ENCODE measurements around the gene ADAMTS8.

ADAMTS8 gene

DNA sequence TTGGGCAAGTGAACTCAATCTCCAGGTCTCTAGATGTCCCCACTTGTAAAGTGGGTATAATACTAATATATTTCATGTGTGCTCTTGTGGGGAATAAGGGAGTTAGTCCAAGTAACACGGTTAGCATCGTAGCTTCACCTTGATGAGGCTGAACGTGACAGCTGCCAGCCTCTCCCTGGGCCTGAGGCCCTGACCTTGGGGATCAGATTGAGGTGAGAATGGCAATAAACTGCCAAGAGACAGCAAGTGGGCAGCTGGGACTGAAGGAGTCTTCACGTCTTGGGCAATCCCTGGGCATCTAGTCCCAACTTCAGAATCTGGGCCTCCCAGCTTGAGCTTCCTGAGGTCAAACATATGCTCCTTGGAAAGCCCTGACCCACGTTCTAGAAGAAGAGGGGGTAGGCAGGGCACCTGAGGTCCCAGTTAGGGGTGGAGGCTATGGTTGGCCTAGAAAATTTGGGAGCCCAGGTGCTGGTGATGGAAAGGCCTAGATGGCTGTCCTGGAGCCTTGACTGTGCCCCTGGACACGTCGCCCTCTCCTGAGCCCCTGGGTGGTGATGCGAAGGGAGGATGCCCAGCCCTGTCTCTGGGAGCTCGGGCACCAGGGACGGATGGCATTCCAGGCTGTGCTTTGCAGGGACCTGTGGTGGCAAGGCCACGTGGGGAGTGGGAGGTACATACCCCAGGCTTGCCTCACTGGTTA is 43.5 kb upstream of the ADAMTS8 start:
- no peak for DNase-seq
- TF ChIP-seq GATA1 (IDR thresholded peaks at IDR 0.05; ENCODE audit: low read depth, low read length), result no peak
- no peak for TF ChIP-seq POLR2A (IDR thresholded peaks at IDR 0.05; ENCODE audit: low read length)

DNA sequence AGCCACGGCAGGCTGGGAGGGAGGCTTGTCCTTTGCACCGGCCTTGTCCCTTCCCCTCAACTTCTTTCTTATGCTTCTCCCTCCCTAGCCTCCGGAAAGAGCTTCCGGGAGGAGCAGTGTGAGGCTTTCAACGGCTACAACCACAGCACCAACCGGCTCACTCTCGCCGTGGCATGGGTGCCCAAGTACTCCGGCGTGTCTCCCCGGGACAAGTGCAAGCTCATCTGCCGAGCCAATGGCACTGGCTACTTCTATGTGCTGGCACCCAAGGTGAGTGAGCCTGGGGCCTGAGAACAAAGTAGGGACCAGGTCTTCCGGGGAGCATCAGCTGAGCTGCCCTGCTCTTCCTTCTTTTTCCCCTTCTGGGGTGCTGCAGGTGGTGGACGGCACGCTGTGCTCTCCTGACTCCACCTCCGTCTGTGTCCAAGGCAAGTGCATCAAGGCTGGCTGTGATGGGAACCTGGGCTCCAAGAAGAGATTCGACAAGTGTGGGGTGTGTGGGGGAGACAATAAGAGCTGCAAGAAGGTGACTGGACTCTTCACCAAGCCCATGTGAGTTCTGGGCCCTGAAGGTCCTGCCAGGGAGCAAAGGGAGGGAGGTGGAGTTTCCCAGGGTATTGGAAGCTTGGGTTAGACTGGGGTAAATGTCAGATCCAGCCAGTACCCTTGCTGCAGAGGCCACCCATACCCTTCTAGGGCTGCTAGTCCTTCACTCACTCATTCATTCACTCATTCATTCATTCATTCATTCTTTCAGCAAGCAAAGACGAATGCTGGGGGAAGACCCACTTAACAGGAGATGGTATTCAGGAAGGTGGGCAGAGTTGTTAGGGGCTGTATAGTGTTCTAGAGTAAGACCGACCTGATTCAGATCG is 42.7 kb upstream of the ADAMTS8 start:
- TF ChIP-seq POLR2A (IDR thresholded peaks at IDR 0.05; ENCODE audit: low read length), result no peak
- no peak for TF ChIP-seq GATA1 (IDR thresholded peaks at IDR 0.05; ENCODE audit: low read depth, low read length)
- DNase-seq, result no peak

DNA sequence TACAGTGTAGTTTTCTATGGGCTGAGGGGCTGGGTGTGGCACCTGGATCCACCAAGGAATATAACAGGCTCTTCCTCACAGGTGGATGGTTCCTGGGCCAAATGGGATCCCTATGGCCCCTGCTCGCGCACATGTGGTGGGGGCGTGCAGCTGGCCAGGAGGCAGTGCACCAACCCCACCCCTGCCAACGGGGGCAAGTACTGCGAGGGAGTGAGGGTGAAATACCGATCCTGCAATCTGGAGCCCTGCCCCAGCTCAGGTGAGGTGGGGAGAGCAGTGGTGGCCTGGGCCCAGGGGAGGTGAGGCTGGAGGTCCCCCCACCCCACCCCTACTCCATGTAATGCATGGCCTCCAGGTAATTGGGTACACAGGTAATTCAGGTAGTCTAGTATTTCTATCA is 40.8 kb upstream of the ADAMTS8 start:
- no peak for DNase-seq
- TF ChIP-seq GATA1 (IDR thresholded peaks at IDR 0.05; ENCODE audit: low read depth, low read length), result no peak
- TF ChIP-seq POLR2A (IDR thresholded peaks at IDR 0.05; ENCODE audit: low read length), result no peak

DNA sequence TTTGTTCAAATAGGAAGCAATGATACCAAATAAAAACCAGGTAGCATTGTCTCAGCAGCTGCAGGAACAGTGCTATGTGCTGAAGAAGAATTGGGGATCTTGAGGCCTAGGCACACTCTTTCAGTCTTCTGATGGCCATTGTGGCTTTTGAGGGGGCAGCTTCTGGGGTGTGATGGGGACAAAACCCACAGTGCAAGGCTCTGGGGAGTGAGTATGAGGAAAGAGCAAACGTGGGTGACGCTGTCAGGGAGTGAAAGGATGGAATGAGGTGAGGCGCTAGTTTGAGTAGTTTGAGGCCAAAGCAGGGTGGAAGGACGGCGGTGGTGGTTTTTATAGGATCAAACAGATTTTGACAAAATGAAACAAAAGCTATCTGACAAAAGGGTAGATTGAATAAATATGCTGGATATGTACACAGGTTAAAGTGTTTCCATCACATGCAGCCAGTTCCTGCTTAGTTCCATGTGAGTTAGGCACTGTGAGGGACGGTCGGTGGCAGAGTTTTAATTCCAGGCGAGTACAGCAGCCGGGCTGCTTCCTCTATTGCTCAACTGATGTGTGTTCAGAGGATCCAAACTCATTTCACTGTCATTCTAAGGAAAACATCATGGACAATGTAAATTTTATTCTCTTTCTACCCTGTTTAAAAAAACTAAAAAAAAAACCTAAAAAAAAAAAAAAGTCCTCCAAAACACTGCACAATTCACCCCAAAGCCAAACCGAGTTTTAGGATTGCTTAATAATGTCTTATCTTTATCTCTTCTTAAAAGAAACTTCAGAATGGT is 38.9 kb upstream of the ADAMTS8 start:
- no peak for TF ChIP-seq POLR2A (IDR thresholded peaks at IDR 0.05; ENCODE audit: low read length)
- no peak for TF ChIP-seq GATA1 (IDR thresholded peaks at IDR 0.05; ENCODE audit: low read depth, low read length)

DNA sequence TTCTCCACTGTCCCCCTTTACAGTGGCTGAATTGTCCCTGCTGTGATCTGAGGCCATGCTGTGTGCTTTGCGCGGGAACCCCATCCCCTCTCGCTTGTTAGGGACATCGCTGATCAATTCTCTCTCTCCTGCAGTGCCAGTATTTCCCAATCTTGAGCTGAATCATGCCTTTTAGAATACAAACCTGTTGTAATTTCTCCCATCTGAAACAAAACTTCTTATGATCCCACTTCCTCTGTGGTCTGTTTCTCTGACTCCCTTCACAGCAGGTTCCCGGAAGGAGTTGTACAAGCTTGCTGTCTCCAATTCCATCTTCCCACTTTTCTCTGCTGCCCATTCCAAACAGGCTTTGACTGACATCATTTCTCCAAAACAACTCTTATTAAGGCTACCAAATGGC is 36.9 kb upstream of the ADAMTS8 start:
- TF ChIP-seq POLR2A (IDR thresholded peaks at IDR 0.05; ENCODE audit: low read length) (no peak), GATA1 (IDR thresholded peaks at IDR 0.05; ENCODE audit: low read depth, low read length) (no peak)
- no peak for DNase-seq

More for the DNA sequence above, 38.9 kb upstream of the ADAMTS8 start:
- DNase-seq, result no peak

DNA sequence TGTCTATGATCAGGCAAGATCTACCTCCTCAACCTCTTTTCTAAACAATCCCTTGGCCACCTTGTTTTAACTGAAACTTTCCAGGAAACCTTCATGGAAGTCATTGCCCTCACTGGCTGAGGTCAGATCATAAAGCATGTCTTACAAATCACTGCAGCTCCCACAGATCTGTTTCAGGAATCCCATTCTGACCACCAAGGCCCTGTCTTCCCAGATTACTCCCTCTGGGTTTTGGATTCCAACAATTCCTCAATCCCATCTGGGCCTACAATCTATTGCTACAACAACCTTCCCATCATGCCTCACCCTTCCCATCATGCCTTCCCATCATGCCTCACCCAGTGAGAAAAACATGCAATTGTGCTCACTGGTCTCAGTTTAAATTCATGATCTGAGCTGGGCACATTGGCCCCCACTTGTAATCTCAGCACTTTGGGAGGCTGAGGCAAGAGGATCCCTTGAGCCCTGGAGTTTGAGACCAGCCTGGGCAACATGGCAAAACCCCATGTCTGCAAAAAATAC is 35.9 kb upstream of the ADAMTS8 start:
- no peak for TF ChIP-seq GATA1 (IDR thresholded peaks at IDR 0.05; ENCODE audit: low read depth, low read length)
- TF ChIP-seq POLR2A (IDR thresholded peaks at IDR 0.05; ENCODE audit: low read length), result no peak
- no peak for DNase-seq

DNA sequence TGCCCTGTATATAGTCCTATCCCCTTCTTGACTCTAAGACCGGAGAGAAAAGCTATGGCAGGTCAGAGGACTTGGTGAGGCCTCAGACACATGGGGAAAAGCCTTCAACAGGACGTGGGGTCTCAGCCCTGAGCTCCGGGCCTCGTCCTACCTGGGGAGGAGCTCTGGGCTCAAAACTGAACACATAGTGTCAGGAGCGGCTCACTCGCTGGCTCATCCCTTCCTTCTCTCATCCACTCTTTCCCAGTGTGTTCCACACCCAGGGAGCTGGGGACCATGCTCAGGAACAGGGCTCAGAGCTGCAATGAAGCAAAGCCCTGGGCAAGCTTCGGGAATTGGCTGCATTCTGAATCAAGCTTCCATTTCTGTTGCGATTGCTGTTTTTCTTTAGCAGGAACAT is 34.5 kb upstream of the ADAMTS8 start:
- no peak for DNase-seq
- TF ChIP-seq GATA1 (IDR thresholded peaks at IDR 0.05; ENCODE audit: low read depth, low read length) (no peak), POLR2A (IDR thresholded peaks at IDR 0.05; ENCODE audit: low read length) (no peak)

DNA sequence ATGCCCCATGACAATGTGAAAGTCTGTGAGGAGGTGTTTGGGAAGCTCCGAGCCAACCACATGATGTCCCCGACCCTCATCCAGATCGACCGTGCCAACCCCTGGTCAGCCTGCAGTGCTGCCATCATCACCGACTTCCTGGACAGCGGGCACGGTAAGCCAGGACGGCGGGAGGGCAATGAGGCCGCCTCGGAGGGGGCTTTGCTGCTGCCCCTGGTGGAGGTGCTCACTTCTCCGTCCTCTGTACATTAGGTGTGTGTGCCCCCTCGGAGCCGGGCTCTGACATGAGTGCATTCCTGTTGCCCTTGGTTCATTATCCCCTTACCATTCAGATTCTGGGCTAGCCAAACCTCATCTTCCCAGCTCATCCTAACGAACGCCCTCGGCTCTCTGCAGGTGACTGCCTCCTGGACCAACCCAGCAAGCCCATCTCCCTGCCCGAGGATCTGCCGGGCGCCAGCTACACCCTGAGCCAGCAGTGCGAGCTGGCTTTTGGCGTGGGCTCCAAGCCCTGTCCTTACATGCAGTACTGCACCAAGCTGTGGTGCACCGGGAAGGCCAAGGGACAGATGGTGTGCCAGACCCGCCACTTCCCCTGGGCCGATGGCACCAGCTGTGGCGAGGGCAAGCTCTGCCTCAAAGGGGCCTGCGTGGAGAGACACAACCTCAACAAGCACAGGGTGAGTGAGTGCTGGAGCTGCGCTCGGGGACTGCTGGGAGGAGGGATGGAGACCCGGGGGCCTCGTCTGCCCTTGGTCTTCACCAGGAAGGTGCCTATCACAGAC is 33.9 kb upstream of the ADAMTS8 start:
- TF ChIP-seq POLR2A (IDR thresholded peaks at IDR 0.05; ENCODE audit: low read length) (no peak), GATA1 (IDR thresholded peaks at IDR 0.05; ENCODE audit: low read depth, low read length) (no peak)
- DNase-seq, result no peak

DNA sequence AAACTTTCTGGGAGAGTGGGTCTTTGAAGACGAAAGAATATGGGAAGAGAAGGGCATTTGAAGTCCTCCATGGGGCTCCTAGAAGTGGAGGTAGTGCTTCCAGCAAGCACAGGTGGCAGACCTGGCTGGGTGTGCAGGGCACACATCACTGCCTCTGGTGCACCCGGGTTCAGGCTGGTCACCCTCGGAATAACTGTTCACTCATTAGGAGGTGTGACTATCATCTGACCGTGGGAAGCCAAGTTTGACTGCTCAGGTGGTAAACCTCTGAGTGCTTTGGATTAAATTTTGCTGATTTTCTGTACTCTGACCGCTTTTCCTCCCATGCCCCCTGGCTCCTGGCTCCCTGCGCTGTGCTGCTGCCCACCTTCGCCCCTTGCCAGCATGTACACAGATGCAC is 31.1 kb upstream of the ADAMTS8 start:
- TF ChIP-seq GATA1 (IDR thresholded peaks at IDR 0.05; ENCODE audit: low read depth, low read length), result no peak
- TF ChIP-seq POLR2A (IDR thresholded peaks at IDR 0.05; ENCODE audit: low read length), result no peak
- DNase-seq, result no peak

DNA sequence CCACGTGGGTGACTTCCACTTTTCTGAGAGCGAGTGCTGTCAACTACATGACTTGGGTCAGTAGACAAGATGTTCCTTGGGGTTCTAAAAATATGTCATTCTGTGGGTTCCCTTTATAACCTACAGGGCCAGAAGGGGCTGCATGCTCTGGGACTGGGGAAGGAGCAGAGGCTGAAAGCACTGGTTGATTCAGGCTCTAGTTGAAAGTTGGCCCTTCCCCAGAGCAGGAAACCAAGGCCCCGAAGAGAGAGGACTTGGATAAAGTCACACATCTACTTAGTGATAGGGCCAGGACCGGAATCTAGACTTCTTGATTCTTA is 30.0 kb upstream of the ADAMTS8 start:
- DNase-seq, result no peak
- TF ChIP-seq POLR2A (IDR thresholded peaks at IDR 0.05; ENCODE audit: low read length) (no peak), GATA1 (IDR thresholded peaks at IDR 0.05; ENCODE audit: low read depth, low read length) (no peak)

DNA sequence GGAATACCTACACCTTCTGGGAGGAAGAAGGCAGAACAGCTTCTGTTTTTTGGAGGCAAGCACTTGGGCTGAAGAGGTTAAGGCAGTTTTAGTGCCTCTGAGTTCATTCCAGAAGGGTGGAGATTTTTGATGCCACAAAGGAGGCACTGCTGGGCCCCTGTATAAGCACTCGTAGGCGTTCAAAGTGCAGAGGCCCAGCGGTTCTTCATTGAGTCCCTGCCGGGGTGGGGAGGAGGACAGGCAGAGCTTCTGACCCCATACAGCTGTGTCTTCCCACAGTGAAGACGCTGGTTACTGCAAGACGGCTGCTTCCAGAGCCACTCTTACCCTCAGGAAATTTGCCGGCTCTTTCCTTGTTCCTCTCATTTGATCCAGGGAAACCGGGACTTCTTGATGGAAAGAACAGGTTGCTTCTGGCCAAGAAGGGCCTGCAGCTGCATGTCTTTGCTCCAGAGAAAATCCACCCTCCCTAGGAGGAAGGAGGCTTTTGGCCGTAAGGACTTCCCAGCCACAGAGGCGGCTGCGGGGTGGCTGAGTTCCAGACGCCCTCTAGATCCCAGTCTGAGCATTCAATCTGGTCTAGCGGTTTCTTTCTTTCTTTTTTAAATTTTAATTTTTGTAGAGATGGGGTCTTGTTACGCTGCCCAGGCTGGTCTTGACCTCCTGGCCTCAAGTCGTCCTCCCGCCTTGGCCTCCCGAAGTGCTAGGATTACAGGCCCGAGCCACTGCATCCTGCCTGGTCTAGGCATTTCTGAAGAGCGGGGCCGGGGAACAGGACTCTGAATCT is 29.4 kb upstream of the ADAMTS8 start:
- TF ChIP-seq GATA1 (IDR thresholded peaks at IDR 0.05; ENCODE audit: low read depth, low read length) (no peak), POLR2A (IDR thresholded peaks at IDR 0.05; ENCODE audit: low read length) (no peak)
- DNase-seq, result no peak

DNA sequence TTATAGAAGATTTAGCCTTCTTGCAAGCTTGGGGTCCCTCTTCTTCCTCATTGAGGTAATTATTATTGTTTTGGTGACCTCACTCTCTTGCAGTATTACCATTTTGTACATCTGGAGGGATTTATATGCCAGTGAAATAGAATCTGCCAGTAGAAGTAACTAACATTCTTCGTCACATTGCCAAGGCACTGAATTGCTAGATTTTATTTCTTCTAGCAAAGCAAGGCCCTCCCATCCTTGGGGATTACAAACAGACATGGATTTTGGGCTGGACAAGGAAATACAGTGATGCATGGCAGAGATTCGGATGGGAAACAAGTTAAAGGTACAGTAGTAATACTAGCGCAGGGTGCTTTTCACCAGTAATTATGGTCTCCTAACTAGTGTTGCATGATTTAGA is 27.9 kb upstream of the ADAMTS8 start:
- TF ChIP-seq GATA1 (IDR thresholded peaks at IDR 0.05; ENCODE audit: low read depth, low read length) (no peak), POLR2A (IDR thresholded peaks at IDR 0.05; ENCODE audit: low read length) (no peak)
- no peak for DNase-seq
